Activated CD8-positive, alpha-beta T cell treated with anti-CD3 and anti-CD28 coated beads, Interleukin-2, amount 10 ng/mL, durations not matched to agents 7 days and 5 days (primary cell): ENCODE results near the gene MLIP. TPM values are rescaled to one million over a fixed set of nuclear protein-coding genes. Genes with fewer than 3 reads are reported as not detected.

Experiments
- ATAC-seq: fragments of 150-1000 bp; cut with Tn5 transposase; one replicate; pipeline ENCODE4 v1.10.0; 2021; ENCODE audit warnings: moderate library complexity
- CTCF ChIA-PET: fragments of 350-600 bp; sonication (Branson Sonifier 250); formaldehyde crosslinking; loops from one replicate; lab custom pipeline; 2021; ENCODE audit warnings: antibody characterized with exemption; lab: Charles Lee
- POLR2A ChIA-PET: fragments of 350-600 bp; sonication (Branson Sonifier 250); formaldehyde crosslinking; loops from one replicate; lab custom pipeline; 2021; ENCODE audit warnings: antibody characterized with exemption; lab: Charles Lee
- DNase-seq: peaks from one replicate; pipeline ENCODE4 v3.0.0-alpha.2; 2020
- H3K27ac Mint-ChIP-seq: one replicate; pipeline ENCODE4 v1.8.0; 2021; ENCODE audit warnings: mild to moderate bottlenecking, mixed read lengths
- H3K27me3 Mint-ChIP-seq: one replicate; pipeline ENCODE4 v1.8.0; 2021; ENCODE audit warnings: low read depth, mixed read lengths
- H3K36me3 Mint-ChIP-seq: one replicate; pipeline ENCODE4 v1.8.0; 2021; ENCODE audit warnings: low read depth, mixed read lengths
- H3K4me1 Mint-ChIP-seq: one replicate; pipeline ENCODE4 v1.8.0; 2021; ENCODE audit warnings: low read depth, mixed read lengths
- H3K4me3 Mint-ChIP-seq: one replicate; pipeline ENCODE4 v1.8.0; 2021; ENCODE audit warnings: mild to moderate bottlenecking, mixed read lengths
- H3K9me3 Mint-ChIP-seq: one replicate; pipeline ENCODE4 v1.8.0; 2022; ENCODE audit warnings: mixed read lengths; ENCODE audit not compliant: insufficient read depth
- total RNA-seq, 2 experiments: library from RNA; stranded (reverse); gene quantifications; one replicate each; pipeline ENCODE4 v1.2.3, GENCODE V29; 2021

Gene MLIP
- total RNA-seq, 2 experiments from 2014 or later: not detected

DNA sequence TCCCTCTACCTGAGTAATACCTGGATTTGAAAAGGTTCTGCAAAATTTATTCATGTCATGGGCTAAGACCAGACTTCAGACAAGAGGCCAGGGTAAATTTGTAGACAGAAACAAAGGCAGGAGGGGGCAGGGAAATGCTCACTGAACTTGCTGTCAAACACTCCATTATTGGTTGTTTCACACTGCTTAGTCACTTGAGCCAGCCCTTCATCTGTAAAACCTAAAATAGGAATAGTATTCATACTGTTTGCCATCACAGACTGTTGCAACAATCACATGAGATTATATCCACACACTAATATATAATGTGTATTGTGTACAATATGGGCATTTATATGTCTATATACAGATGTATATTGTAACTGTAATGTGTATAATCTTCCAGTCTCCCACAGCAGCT is 190.5 kb downstream of the MLIP start:
- peaks cover 4% of the 10 kb centered on the region for H3K9me3 Mint-ChIP-seq
- CTCF ChIA-PET: no interaction called here
- ATAC-seq (no peak), DNase-seq (no peak)
- no peaks in the 10 kb centered on the region for H3K4me1 Mint-ChIP-seq
- no peaks in the 10 kb centered on the region for H3K36me3 Mint-ChIP-seq
- H3K27me3 Mint-ChIP-seq: no peaks in the 10 kb centered on the region
- no peak overlapping the region for H3K27ac Mint-ChIP-seq
- H3K4me3 Mint-ChIP-seq: no peak overlapping the region
- POLR2A ChIA-PET: no interaction called here

DNA sequence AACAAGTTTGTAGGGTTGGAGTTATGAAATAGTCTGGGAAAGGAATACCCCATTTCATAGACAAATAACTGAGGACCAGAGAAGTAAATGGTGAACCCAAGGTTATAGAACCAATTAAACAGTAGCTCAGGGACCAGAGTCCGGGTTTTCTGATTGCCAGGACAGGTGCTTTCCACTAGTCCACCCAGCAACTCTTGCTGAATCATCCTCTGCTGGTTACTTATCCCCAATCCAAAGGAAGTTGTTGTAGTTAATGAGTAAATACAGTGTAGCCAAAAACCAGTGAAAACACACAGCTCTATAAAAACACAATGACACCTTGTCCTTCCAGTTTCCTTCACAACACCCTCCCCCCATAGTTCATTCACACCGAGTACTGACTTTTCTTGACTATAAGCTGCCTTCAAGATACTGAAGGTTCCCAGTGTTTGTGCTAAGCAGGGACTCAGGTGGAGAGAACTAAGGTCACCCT is 196.2 kb downstream of the MLIP start:
- Mint-ChIP-seq H3K27me3 (no peaks in the 10 kb centered on the region), H3K9me3 (peaks cover 4% of the 10 kb centered on the region), H3K4me1 (no peaks in the 10 kb centered on the region), H3K36me3 (no peaks in the 10 kb centered on the region), H3K27ac (no peak overlapping the region), H3K4me3 (no peak overlapping the region)
- DNase-seq: no peak
- ChIA-PET POLR2A (no interaction called here), CTCF (no interaction called here)
- no peak for ATAC-seq

DNA sequence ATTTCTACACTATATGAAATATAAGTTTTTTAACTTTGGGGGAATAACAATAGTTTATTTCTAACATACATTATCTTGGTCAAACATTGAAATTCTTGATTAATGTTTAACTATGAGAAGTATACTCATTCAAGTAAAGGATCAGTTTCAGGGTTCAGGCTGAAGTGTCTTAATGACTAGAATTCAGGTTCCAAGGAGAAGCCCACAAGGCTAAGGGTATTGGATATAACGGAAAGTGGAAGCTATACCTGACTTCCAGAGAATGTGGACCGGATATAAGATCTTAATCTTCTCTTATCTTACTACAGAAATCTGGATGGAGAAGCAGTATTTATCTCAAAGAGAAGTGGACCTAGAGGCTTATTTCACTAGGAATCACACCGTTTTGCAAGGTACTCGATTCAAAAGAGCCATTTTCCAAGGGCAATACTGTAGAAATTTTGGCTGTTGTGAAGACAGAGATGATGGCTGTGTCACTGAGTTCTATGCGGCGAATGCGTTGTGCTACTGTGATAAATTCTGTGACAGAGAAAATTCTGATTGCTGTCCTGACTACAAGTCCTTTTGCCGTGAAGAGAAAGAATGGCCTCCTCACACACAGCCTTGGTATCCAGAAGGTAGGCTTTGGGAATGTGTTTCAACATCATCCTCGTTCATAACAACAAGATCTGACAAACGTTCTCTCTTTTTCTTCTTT is 197.2 kb downstream of the MLIP start, which contains the start of gene TINAG:
Gene TINAG, plus strand, starts transcription at position 153 of the 697 bp plus-strand sequence. Its CDS starts 110 bp downstream, at position 263.
- Mint-ChIP-seq H3K4me1 (no peaks in the 10 kb centered on the region), H3K9me3 (peaks cover 4% of the 10 kb centered on the region), H3K27ac (no peak within 1 kb of the TSS), H3K27me3 (no peaks in the 10 kb centered on the region), H3K36me3 (no peaks in the 10 kb centered on the region), H3K4me3 (no peak within 1 kb of the TSS)
- ATAC-seq: no peak
- ChIA-PET CTCF (no interaction called here), POLR2A (no interaction called here)
- DNase-seq: no peak

DNA sequence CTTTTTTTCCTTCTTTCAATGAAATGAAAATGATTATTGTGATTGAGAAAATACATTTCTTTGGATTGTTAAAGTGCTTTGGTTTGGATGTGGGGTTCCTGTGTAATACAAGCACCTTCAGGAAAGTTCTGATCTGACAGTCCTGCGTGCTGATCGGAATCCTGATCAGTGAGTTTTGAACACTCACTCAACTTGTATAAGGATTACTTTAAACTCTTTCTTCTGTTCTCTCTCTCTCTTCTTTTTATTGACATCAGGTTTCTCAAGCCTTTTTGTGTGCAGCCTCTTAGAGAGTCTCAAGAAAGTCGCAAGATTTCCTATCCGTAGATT is 197.7 kb downstream of the MLIP start:
- ChIA-PET CTCF (no interaction called here), POLR2A (no interaction called here)
- no peak for DNase-seq
- H3K4me1 Mint-ChIP-seq: no peaks in the 10 kb centered on the region
- H3K36me3 Mint-ChIP-seq: no peaks in the 10 kb centered on the region
- no peak overlapping the region for H3K27ac Mint-ChIP-seq
- peaks cover 4% of the 10 kb centered on the region for H3K9me3 Mint-ChIP-seq
- ATAC-seq: no peak
- H3K4me3 Mint-ChIP-seq: no peak overlapping the region
- no peaks in the 10 kb centered on the region for H3K27me3 Mint-ChIP-seq

DNA sequence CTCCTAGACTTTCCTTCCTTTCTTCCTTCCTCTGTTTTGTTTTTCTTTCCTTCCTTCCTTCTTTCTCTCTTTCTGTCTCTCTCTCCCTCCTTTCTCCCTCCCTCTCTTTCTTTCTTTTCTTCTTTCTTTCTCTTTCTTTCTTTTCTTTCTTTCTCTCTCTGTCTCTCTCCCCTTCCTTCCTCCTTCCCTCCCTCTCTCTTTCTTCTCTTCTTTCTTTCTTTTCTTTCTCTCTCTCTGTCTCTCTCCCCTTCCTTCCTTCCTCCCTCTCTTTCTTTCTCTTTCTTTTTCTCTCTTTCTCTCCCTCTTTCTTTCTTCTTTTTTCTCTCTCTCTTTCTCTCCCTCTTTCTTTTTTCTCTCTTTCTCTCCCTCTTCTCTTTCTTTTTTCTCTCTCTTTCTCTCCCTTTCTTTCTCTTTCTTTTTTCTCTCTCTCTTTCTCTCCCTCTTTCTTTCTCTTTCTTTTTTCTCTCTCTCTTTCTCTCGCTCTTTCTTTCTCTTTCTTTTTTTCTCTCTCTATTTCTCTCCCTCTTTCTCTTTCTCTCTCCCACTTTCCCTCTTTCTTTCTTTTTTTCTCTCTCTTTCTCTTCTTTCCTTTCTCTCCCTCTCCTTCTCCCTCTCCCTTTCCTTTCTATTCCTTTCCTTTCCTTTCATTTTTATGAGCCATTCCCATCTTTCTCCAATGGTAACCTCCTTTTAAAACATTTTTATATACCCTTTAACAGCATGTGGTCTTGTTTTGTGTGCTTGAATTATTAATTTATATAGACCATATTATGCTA is 199.3 kb downstream of the MLIP start:
- Mint-ChIP-seq H3K36me3 (no peaks in the 10 kb centered on the region), H3K4me3 (no peak overlapping the region), H3K4me1 (no peaks in the 10 kb centered on the region), H3K27ac (no peak overlapping the region), H3K9me3 (peaks cover 4% of the 10 kb centered on the region), H3K27me3 (no peaks in the 10 kb centered on the region)
- no peak for DNase-seq
- ATAC-seq: no peak
- POLR2A ChIA-PET: interaction anchor here (0.6 kb wide), 1 partner anchor 266 kb away, joined by 3 read pairs; no protein-coding TSS in a partner anchor
- CTCF ChIA-PET: no interaction called here

DNA sequence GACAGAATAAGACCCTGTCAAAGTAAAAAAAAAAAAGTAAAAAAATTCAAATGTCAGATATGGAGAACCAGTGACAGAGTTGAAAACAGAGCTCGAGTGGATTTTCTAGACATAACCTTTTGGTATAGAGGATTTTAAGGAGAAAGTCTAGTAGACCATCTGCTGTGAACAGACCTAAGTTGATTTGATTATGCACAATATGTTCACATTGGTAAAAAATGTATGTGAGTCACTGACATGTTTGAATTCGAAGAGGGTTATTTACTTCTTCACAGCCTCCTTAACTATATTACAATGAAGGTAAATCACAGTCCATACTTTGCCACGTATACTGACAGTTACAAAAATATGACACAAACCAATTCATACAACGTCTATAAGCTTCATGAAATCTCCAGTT is 204.4 kb downstream of the MLIP start:
- POLR2A ChIA-PET: no interaction called here
- H3K9me3 Mint-ChIP-seq: peaks cover 4% of the 10 kb centered on the region
- CTCF ChIA-PET: no interaction called here
- no peaks in the 10 kb centered on the region for H3K4me1 Mint-ChIP-seq
- ATAC-seq (no peak), DNase-seq (no peak)
- no peaks in the 10 kb centered on the region for H3K27me3 Mint-ChIP-seq
- H3K36me3 Mint-ChIP-seq: no peaks in the 10 kb centered on the region
- H3K27ac Mint-ChIP-seq: no peak overlapping the region
- H3K4me3 Mint-ChIP-seq: no peak overlapping the region

Other genes with a start within 250 kb of the MLIP start
- not detected for gene TINAG, start 197.0 kb downstream of the MLIP start, total RNA-seq